GM23338 (cell line): Measurements from ENCODE around the gene RPH3AL. TPM values are rescaled to one million over a fixed set of nuclear protein-coding genes. Genes with fewer than 3 reads are reported as not detected.

Experiments used
- ATAC-seq: fragments of 200-7000 bp; cut with Tn5 transposase; 3 replicates; pipeline ENCODE4 v1.9.1; 2020
- DNase-seq: peaks from one replicate; pipeline ENCODE4 v3.0.0-alpha.2; 2015; ENCODE audit warnings: low spot score
- H2AFZ ChIP-seq: fragments of 200-600 bp; sonication (generic); 2 replicates; pipeline ENCODE4 v1.8.0; 2016; ENCODE audit warnings: antibody characterized with exemption, mild to moderate bottlenecking, moderate library complexity
- H3F3A ChIP-seq: fragments of 200-600 bp; sonication (generic); replicated peaks from 2 replicates; pipeline ENCODE4 v1.8.0; 2017; ENCODE audit warnings: antibody characterized with exemption, mixed run types, low read depth
- H3K27ac ChIP-seq: fragments of 200-600 bp; sonication (generic); 2 replicates; pipeline ENCODE4 v1.6.1; 2016; ENCODE audit warnings: low read depth
- H3K27me3 ChIP-seq: fragments of 200-600 bp; sonication (generic); 2 replicates; pipeline ENCODE4 v1.8.0; 2016; ENCODE audit warnings: mild to moderate bottlenecking, mixed run types, moderate library complexity; ENCODE audit not compliant: insufficient read depth
- H3K36me3 ChIP-seq: fragments of 200-600 bp; sonication (generic); 2 replicates; pipeline ENCODE4 v1.8.0; 2016; ENCODE audit warnings: mild to moderate bottlenecking; ENCODE audit not compliant: insufficient read depth
- H3K4me1 ChIP-seq: fragments of 200-600 bp; sonication (generic); 2 replicates; pipeline ENCODE4 v1.8.0; 2016; ENCODE audit warnings: mild to moderate bottlenecking, moderate library complexity; ENCODE audit not compliant: insufficient read depth
- H3K4me2 ChIP-seq: fragments of 200-600 bp; sonication (generic); 2 replicates; pipeline ENCODE4 v1.7.1; 2017; ENCODE audit warnings: mixed run types
- H3K4me3 ChIP-seq: fragments of 200-600 bp; sonication (generic); 2 replicates; pipeline ENCODE4 v1.6.1; 2016; ENCODE audit warnings: mixed run types
- H3K79me2 ChIP-seq: fragments of 200-600 bp; sonication (generic); replicated peaks from 2 replicates; pipeline ENCODE4 v1.8.0; 2017; ENCODE audit warnings: mild to moderate bottlenecking; ENCODE audit not compliant: insufficient read depth
- H3K9me2 ChIP-seq: fragments of 200-600 bp; sonication (generic); 2 replicates; pipeline ENCODE4 v1.8.0; 2017; ENCODE audit not compliant: insufficient read depth
- H4K20me1 ChIP-seq: fragments of 200-600 bp; sonication (generic); replicated peaks from 2 replicates; pipeline ENCODE4 v1.8.0; 2017; ENCODE audit warnings: mild to moderate bottlenecking; ENCODE audit not compliant: insufficient read depth
- H3K27ac Mint-ChIP-seq: 2 replicates; pipeline ENCODE4 v1.8.0; 2020; ENCODE audit warnings: inconsistent platforms, mild to moderate bottlenecking, moderate library complexity, mixed read lengths
- H3K27me3 Mint-ChIP-seq: 3 replicates; pipeline ENCODE4 v1.8.0; 2022; ENCODE audit warnings: low read depth, mild to moderate bottlenecking, moderate library complexity, mixed read lengths, inconsistent platforms; ENCODE audit not compliant: insufficient read depth, poor library complexity
- H3K36me3 Mint-ChIP-seq: 3 replicates; pipeline ENCODE4 v1.8.0; 2021; ENCODE audit warnings: low read depth, mild to moderate bottlenecking, inconsistent platforms, moderate library complexity, mixed read lengths
- H3K4me1 Mint-ChIP-seq: 3 replicates; pipeline ENCODE4 v1.8.0; 2020; ENCODE audit warnings: mild to moderate bottlenecking, inconsistent platforms, mixed read lengths
- H3K4me3 Mint-ChIP-seq: 3 replicates; pipeline ENCODE4 v1.8.0; 2021; ENCODE audit warnings: moderate library complexity, mild to moderate bottlenecking, inconsistent platforms, mixed read lengths
- H3K9me3 Mint-ChIP-seq: 3 replicates; pipeline ENCODE4 v1.8.0; 2020; ENCODE audit warnings: moderate library complexity, mild to moderate bottlenecking, inconsistent platforms, mixed read lengths
- CTCF ChIP-seq, 2 experiments: fragments of 200-600 bp in 1 of 2; sonication (generic) in 1 of 2; conservative IDR thresholded peaks; 2 replicates each; pipeline versions ENCODE4 v1.5.1 to v1.6.1; 2016 to 2017; ENCODE audit warnings: antibody characterized with exemption in 2 of 2, low read depth in 2 of 2, mild to moderate bottlenecking in 2 of 2, moderate library complexity in 1 of 2
- JUNB ChIP-seq: IDR thresholded peaks from one replicate; pipeline ENCODE4 v1.6.1; 2016; ENCODE audit warnings: antibody characterized with exemption; ENCODE audit not compliant: unreplicated experiment
- STAT1 ChIP-seq: IDR thresholded peaks from one replicate; pipeline ENCODE4 v1.6.1; 2016; ENCODE audit warnings: antibody characterized with exemption; ENCODE audit not compliant: unreplicated experiment
- polyA plus RNA-seq: library from polyadenylated mRNA; unstranded; fragments of >200 nt; fragmentation: Nextera tagmentation; extraction: Ambion mirVana; gene quantifications from 2 replicates; pipeline ENCODE4 v1.2.1, GENCODE V29; 2016
- total RNA-seq: library from RNA; depleted of rRNA; stranded (reverse); fragments of >200 nt; shearing (Covaris generic); gene quantifications from 2 replicates; pipeline ENCODE4 v1.2.3, GENCODE V29; 2014
- TF ChIP-seq, protein P1 (sequence below): fragments of 250-450 bp; sonication (Bioruptor Pico); IDR thresholded peaks from 2 replicates; pipeline ENCODE4 v1.5.0; 2020; ENCODE audit warnings: mild to moderate bottlenecking, moderate library complexity

The RPH3AL gene
- total and polyA plus RNA-seq, 2 experiments from 2014 or later, result 2.7 to 6.3 TPM

DNA sequence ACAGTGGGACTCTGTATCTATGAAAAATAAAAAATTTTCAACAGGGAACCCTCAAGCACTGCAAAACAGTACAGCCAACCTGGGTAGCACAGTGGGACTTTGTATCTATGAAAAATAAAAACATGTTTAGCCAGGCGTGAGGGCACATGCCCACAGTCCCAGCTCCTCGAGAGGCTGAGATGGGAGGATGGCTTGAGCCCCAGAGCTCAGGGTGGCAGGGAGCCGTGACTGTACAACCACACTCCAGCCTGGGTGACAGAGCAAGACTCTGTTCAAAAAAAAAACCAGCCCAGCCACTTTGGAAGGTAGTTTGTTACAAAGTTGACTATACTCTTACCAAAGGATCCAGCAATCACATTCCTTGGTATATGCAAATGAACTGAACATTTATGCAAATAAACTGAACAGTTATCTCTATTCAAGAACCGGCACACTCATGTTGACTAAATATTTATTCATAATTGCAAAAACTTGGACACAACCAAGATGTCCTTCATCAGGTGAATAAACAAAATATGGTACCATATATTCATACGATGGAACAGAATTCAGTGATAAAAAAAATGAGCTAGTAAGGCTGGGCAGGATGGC lies 5.2 kb downstream of the RPH3AL start:
- no peaks in the 10 kb centered on the region for H3K27me3 Mint-ChIP-seq
- H3K36me3 ChIP-seq, result no peaks in the 10 kb centered on the region
- peaks cover 14% of the 10 kb centered on the region for H3K4me1 Mint-ChIP-seq
- no peaks in the 10 kb centered on the region for H3K9me3 Mint-ChIP-seq
- H3K4me3 Mint-ChIP-seq, result no peak overlapping the region
- TF ChIP-seq JUNB (no peak), CTCF (conservative IDR thresholded peaks at IDR 0.05; ENCODE audit: low read depth in 2 of 2) (no peak), STAT1 (no peak)
- TF ChIP-seq, protein P1, sequence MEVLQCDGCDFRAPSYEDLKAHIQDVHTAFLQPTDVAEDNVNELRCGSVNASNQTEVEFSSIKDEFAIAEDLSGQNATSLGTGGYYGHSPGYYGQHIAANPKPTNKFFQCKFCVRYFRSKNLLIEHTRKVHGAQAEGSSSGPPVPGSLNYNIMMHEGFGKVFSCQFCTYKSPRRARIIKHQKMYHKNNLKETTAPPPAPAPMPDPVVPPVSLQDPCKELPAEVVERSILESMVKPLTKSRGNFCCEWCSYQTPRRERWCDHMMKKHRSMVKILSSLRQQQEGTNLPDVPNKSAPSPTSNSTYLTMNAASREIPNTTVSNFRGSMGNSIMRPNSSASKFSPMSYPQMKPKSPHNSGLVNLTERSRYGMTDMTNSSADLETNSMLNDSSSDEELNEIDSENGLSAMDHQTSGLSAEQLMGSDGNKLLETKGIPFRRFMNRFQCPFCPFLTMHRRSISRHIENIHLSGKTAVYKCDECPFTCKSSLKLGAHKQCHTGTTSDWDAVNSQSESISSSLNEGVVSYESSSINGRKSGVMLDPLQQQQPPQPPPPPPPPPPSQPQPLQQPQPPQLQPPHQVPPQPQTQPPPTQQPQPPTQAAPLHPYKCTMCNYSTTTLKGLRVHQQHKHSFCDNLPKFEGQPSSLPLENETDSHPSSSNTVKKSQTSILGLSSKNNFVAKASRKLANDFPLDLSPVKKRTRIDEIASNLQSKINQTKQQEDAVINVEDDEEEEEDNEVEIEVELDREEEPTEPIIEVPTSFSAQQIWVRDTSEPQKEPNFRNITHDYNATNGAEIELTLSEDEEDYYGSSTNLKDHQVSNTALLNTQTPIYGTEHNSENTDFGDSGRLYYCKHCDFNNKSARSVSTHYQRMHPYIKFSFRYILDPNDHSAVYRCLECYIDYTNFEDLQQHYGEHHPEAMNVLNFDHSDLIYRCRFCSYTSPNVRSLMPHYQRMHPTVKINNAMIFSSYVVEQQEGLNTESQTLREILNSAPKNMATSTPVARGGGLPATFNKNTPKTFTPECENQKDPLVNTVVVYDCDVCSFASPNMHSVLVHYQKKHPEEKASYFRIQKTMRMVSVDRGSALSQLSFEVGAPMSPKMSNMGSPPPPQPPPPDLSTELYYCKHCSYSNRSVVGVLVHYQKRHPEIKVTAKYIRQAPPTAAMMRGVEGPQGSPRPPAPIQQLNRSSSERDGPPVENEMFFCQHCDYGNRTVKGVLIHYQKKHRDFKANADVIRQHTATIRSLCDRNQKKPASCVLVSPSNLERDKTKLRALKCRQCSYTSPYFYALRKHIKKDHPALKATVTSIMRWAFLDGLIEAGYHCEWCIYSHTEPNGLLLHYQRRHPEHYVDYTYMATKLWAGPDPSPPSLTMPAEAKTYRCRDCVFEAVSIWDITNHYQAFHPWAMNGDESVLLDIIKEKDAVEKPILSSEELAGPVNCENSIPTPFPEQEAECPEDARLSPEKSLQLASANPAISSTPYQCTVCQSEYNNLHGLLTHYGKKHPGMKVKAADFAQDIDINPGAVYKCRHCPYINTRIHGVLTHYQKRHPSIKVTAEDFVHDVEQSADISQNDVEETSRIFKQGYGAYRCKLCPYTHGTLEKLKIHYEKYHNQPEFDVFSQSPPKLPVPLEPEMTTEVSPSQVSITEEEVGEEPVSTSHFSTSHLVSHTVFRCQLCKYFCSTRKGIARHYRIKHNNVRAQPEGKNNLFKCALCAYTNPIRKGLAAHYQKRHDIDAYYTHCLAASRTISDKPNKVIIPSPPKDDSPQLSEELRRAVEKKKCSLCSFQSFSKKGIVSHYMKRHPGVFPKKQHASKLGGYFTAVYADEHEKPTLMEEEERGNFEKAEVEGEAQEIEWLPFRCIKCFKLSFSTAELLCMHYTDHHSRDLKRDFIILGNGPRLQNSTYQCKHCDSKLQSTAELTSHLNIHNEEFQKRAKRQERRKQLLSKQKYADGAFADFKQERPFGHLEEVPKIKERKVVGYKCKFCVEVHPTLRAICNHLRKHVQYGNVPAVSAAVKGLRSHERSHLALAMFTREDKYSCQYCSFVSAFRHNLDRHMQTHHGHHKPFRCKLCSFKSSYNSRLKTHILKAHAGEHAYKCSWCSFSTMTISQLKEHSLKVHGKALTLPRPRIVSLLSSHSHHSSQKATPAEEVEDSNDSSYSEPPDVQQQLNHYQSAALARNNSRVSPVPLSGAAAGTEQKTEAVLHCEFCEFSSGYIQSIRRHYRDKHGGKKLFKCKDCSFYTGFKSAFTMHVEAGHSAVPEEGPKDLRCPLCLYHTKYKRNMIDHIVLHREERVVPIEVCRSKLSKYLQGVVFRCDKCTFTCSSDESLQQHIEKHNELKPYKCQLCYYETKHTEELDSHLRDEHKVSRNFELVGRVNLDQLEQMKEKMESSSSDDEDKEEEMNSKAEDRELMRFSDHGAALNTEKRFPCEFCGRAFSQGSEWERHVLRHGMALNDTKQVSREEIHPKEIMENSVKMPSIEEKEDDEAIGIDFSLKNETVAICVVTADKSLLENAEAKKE (CRISPR knock-in tag), result no peak
- H4K20me1 ChIP-seq, result no peaks in the 10 kb centered on the region
- H3K4me1 ChIP-seq, result no peaks in the 10 kb centered on the region; the same call in 1 of the 2 replicates
- no peaks in the 10 kb centered on the region for H3F3A ChIP-seq
- H3K4me3 ChIP-seq, result no peak overlapping the region
- no peaks in the 10 kb centered on the region; the same call in 2 of the 3 replicates for H3K36me3 Mint-ChIP-seq
- H3K27me3 ChIP-seq, result no peaks in the 10 kb centered on the region
- H3K27ac Mint-ChIP-seq, result no peak overlapping the region
- no peak overlapping the region for H2AFZ ChIP-seq
- ATAC-seq, result no peak
- H3K27ac ChIP-seq, result no peak overlapping the region
- H3K4me2 ChIP-seq, result no peak overlapping the region
- H3K9me2 ChIP-seq, result no peaks in the 10 kb centered on the region
- DNase-seq, result no peak
- H3K79me2 ChIP-seq, result no peaks in the 10 kb centered on the region
